B cell (primary cell): ENCODE results near the gene LRRC7. TPM values are rescaled to one million over a fixed set of nuclear protein-coding genes. Genes with fewer than 3 reads are reported as not detected.

Source experiments
- ATAC-seq: fragments of 200-7000 bp; cut with Tn5 transposase; one replicate; pipeline ENCODE4 v1.10.0; 2021; ENCODE audit warnings: low read depth, mild to moderate bottlenecking, moderate number of reproducible peaks, moderate library complexity
- CTCF ChIA-PET: fragments of 350-600 bp; sonication (Branson Sonifier 250); formaldehyde crosslinking; loops from one replicate; lab custom pipeline; 2021; ENCODE audit warnings: antibody characterized with exemption, inconsistent platforms; lab: Charles Lee
- POLR2A ChIA-PET: fragments of 350-600 bp; sonication (Branson Sonifier 250); formaldehyde crosslinking; loops from one replicate; lab custom pipeline; 2021; ENCODE audit warnings: antibody characterized with exemption; lab: Charles Lee
- DNase-seq: peaks from one replicate; pipeline ENCODE4 v3.0.0; 2013
- H2AFZ ChIP-seq: 2 replicates; pipeline ENCODE4 v1.6.1; 2012; ENCODE audit warnings: mild to moderate bottlenecking, low read depth, low read length; ENCODE audit not compliant: insufficient read depth, poor library complexity, severe bottlenecking
- H3K27ac ChIP-seq, 2 donors: 1 replicate in 1 of 2; 2 replicates in 1 of 2; pipeline ENCODE4 v1.5.1; 2012 to 2013; ENCODE audit warnings: low read length in 2 of 2, mild to moderate bottlenecking in 2 of 2, moderate library complexity in 1 of 2
- H3K27me3 ChIP-seq, 4 experiments: fragments of 200-600 bp in 1 of 4; sonication (generic) in 1 of 4; replicated peaks in 1 of 4; 1 replicate in 2 of 4; 2 replicates in 2 of 4; pipeline versions ENCODE4 v1.6.1 to v1.7.0; 2013 to 2016; ENCODE audit warnings: low read length in 3 of 4, mild to moderate bottlenecking in 2 of 4, mixed read lengths in 1 of 4, moderate library complexity in 1 of 4; ENCODE audit not compliant: insufficient read depth in 4 of 4, control insufficient read depth in 3 of 4; ENCODE audit errors: control extremely low read depth in 1 of 4
- H3K36me3 ChIP-seq, 2 experiments: replicated peaks in 1 of 2; 1 replicate in 1 of 2; 2 replicates in 1 of 2; pipeline versions ENCODE4 v1.6.1 to v1.7.1; 2013; ENCODE audit warnings: low read length in 1 of 2; ENCODE audit not compliant: insufficient read depth in 2 of 2, control insufficient read depth in 1 of 2; ENCODE audit errors: control extremely low read depth in 1 of 2, extremely low read depth in 1 of 2
- H3K4me1 ChIP-seq, 2 donors: fragments of 200-600 bp in 1 of 2; sonication (generic) in 1 of 2; 1 replicate in 1 of 2; 2 replicates in 1 of 2; pipeline versions ENCODE4 v1.5.1 to v1.6.1; 2013 to 2017; ENCODE audit warnings: low read length in 2 of 2; ENCODE audit not compliant: control insufficient read depth in 2 of 2, insufficient read depth in 2 of 2
- H3K4me2 ChIP-seq: replicated peaks from 2 replicates; pipeline ENCODE3; 2012; ENCODE audit warnings: mild to moderate bottlenecking, low read depth, low read length; ENCODE audit not compliant: poor library complexity, severe bottlenecking
- H3K4me3 ChIP-seq, 5 experiments: fragments of 200-600 bp in 1 of 5; sonication (generic) in 1 of 5; 1 replicate in 3 of 5; 2 replicates in 2 of 5; pipeline versions ENCODE4 v1.5.1 to v1.7.0; 2011 to 2016; ENCODE audit warnings: low read length in 4 of 5, mild to moderate bottlenecking in 4 of 5, low read depth in 2 of 5, control low read depth in 1 of 5, moderate library complexity in 1 of 5; ENCODE audit not compliant: insufficient read depth in 1 of 5; ENCODE audit errors: control extremely low read depth in 1 of 5, extremely low read depth in 1 of 5
- H3K79me2 ChIP-seq: fragments of 200-600 bp; sonication (generic); one replicate; pipeline ENCODE4 v1.6.0; 2016; ENCODE audit warnings: low read length; ENCODE audit not compliant: control insufficient read depth, insufficient read depth
- H3K9ac ChIP-seq: fragments of 200-600 bp; sonication (generic); 2 replicates; pipeline ENCODE4 v1.6.1; 2017; ENCODE audit warnings: mild to moderate bottlenecking, low read length, moderate library complexity
- H3K9me3 ChIP-seq, 3 donors: one replicate each; pipeline versions ENCODE4 v1.6.1 to v1.7.1; 2013; ENCODE audit warnings: low read length in 2 of 3; ENCODE audit not compliant: control insufficient read depth in 2 of 3, insufficient read depth in 1 of 3; ENCODE audit errors: control extremely low read depth in 1 of 3
- H4K20me1 ChIP-seq: 2 replicates; pipeline ENCODE4 v1.6.0; 2012; ENCODE audit warnings: mild to moderate bottlenecking, low read length; ENCODE audit not compliant: insufficient read depth, control insufficient read depth, poor library complexity, severe bottlenecking
- H3K27ac Mint-ChIP-seq: one replicate; pipeline ENCODE4 v1.8.0; 2021; ENCODE audit warnings: mixed read lengths
- H3K27me3 Mint-ChIP-seq: one replicate; pipeline ENCODE4 v1.8.0; 2021; ENCODE audit warnings: mixed read lengths
- H3K4me1 Mint-ChIP-seq: one replicate; pipeline ENCODE4 v1.8.0; 2021; ENCODE audit warnings: mixed read lengths
- H3K4me3 Mint-ChIP-seq: one replicate; pipeline ENCODE4 v1.8.0; 2021; ENCODE audit warnings: mixed read lengths
- H3K9me3 Mint-ChIP-seq: one replicate; pipeline ENCODE4 v1.8.0; 2022; ENCODE audit warnings: mixed read lengths; ENCODE audit not compliant: insufficient read depth
- CTCF ChIP-seq: fragments of 200-600 bp; IDR thresholded peaks from one replicate; pipeline ENCODE4 v1.8.0; 2022; ENCODE audit warnings: antibody characterized with exemption, mild to moderate bottlenecking
- EZH2 ChIP-seq: IDR thresholded peaks from 2 replicates; pipeline ENCODE4 v1.6.1; 2012; ENCODE audit warnings: borderline replicate concordance, low read depth, mild to moderate bottlenecking, moderate library complexity, low read length; ENCODE audit not compliant: insufficient read depth, poor library complexity, severe bottlenecking
- WGBS: methylation state at CpG from one replicate; pipeline ENCODE4 v1.1.5; 2013; ENCODE audit warnings: missing lambda C conversion rate; ENCODE audit not compliant: insufficient coverage; 5-methylcytosine and 5-hydroxymethylcytosine counted together
- intact Hi-C: fragments of 100-400 bp; cut with micrococcal nuclease; formaldehyde crosslinking; loops from one replicate; pipeline ENCODE4 v1.10.0; 2022
- polyA plus RNA-seq: library from polyadenylated mRNA; depleted of rRNA; stranded (reverse); fragments of >200 nt; gene quantifications from 2 replicates; pipeline ENCODE4 v1.2.3, GENCODE V29; 2012
- total RNA-seq, 2 donors: library from RNA; stranded (reverse); fragments of 120-200 nt in 1 of 2; gene quantifications; 1 replicate in 1 of 2; 2 replicates in 1 of 2; pipeline versions ENCODE4 v1.2.3 to v1.2.4, GENCODE V29; 2013 to 2022

Gene LRRC7
- total and polyA plus RNA-seq, 2 donors (not counting 1 experiment from before 2014, with no cell fraction given), result not detected

GRCh38 chr1:69661686-69662085 is 94.0 kb downstream of the LRRC7 start:
- H3K4me3 Mint-ChIP-seq, result no peak overlapping the region
- no peaks in the 10 kb centered on the region for H3K79me2 ChIP-seq
- ATAC-seq (no peak), DNase-seq (no peak)
- H2AFZ ChIP-seq, result no peak overlapping the region
- TF ChIP-seq CTCF (no peak), EZH2 (no peak)
- no peaks in the 10 kb centered on the region for H3K4me1 ChIP-seq
- H3K36me3 ChIP-seq, result no peaks in the 10 kb centered on the region
- no peak overlapping the region for H3K27ac Mint-ChIP-seq
- H3K27me3 ChIP-seq, result no peaks in the 10 kb centered on the region
- H3K27ac ChIP-seq, result no peak overlapping the region
- intact Hi-C loops, result no loop called here
- no peaks in the 10 kb centered on the region for H4K20me1 ChIP-seq
- no CpG with 5 or more reads among the region's 1 CpG for WGBS
- H3K27me3 Mint-ChIP-seq, result no peaks in the 10 kb centered on the region
- no peak overlapping the region for H3K4me3 ChIP-seq
- H3K9ac ChIP-seq, result no peak overlapping the region
- ChIA-PET POLR2A (no interaction called here), CTCF (no interaction called here)
- no peak overlapping the region for H3K4me2 ChIP-seq
- H3K4me1 Mint-ChIP-seq, result no peaks in the 10 kb centered on the region
- peaks cover 0 to 1% (median 0%) of the 10 kb centered on the region in 3 donors for H3K9me3 ChIP-seq
- peaks cover 6% of the 10 kb centered on the region for H3K9me3 Mint-ChIP-seq

GRCh38 chr1:69662321-69662720 is 94.6 kb downstream of the LRRC7 start:
- H2AFZ ChIP-seq, result no peak overlapping the region
- no peak overlapping the region for H3K27ac Mint-ChIP-seq
- TF ChIP-seq EZH2, result no peak
- TF ChIP-seq CTCF, result no peak
- no peak overlapping the region for H3K9ac ChIP-seq
- DNase-seq (no peak), ATAC-seq (no peak)
- peaks cover 0 to 1% (median 0%) of the 10 kb centered on the region in 3 donors for H3K9me3 ChIP-seq
- H3K4me3 Mint-ChIP-seq, result no peak overlapping the region
- H3K36me3 ChIP-seq, result no peaks in the 10 kb centered on the region
- no peaks in the 10 kb centered on the region for H3K4me1 ChIP-seq
- H4K20me1 ChIP-seq, result no peaks in the 10 kb centered on the region
- intact Hi-C loops, result no loop called here
- H3K4me3 ChIP-seq, result no peak overlapping the region
- POLR2A ChIA-PET, result no interaction called here
- no peaks in the 10 kb centered on the region for H3K27me3 Mint-ChIP-seq
- H3K4me2 ChIP-seq, result no peak overlapping the region
- H3K9me3 Mint-ChIP-seq, result peaks cover 6% of the 10 kb centered on the region
- CTCF ChIA-PET, result no interaction called here
- H3K27me3 ChIP-seq, result no peaks in the 10 kb centered on the region
- no peaks in the 10 kb centered on the region for H3K79me2 ChIP-seq
- no peaks in the 10 kb centered on the region for H3K4me1 Mint-ChIP-seq
- WGBS, result no CpG with 5 or more reads among the region's 2 CpGs
- H3K27ac ChIP-seq, result no peak overlapping the region
